Upper lobe of left lung (tissue), 6 donors: Measurements from ENCODE around the gene PCIF1. TPM values are rescaled to one million over a fixed set of nuclear protein-coding genes. Genes with fewer than 3 reads are reported as not detected.

Experiments
- ATAC-seq, 2 donors: fragments of 200-7000 bp; cut with Tn5 transposase; one replicate each; pipeline ENCODE4 v1.9.1; 2022; ENCODE audit warnings: mild to moderate bottlenecking in 2 of 2, moderate library complexity in 2 of 2; ENCODE audit not compliant: low FRiP score in 2 of 2
- DNase-seq, 2 donors: peaks; one replicate each; pipeline ENCODE4 v3.0.0-alpha.2; 2019 to 2020
- H3K27ac ChIP-seq, 4 donors: fragments of 200-600 bp; sonication (generic); one replicate each; pipeline ENCODE4 v1.5.1; 2016 to 2019
- H3K27me3 ChIP-seq, 4 donors: fragments of 200-600 bp; sonication (generic); one replicate each; pipeline ENCODE4 v1.5.1; 2017 to 2019
- H3K36me3 ChIP-seq, 4 donors: fragments of 200-600 bp; sonication (generic); one replicate each; pipeline ENCODE4 v1.5.1; 2016 to 2019
- H3K4me1 ChIP-seq, 4 donors: fragments of 200-600 bp; sonication (generic); one replicate each; pipeline ENCODE4 v1.5.1; 2018 to 2019
- H3K4me3 ChIP-seq, 4 donors: fragments of 200-600 bp; sonication (generic); one replicate each; pipeline ENCODE4 v1.5.1; 2017 to 2019; ENCODE audit warnings: mild to moderate bottlenecking in 2 of 4, moderate library complexity in 1 of 4
- H3K9me3 ChIP-seq, 4 donors: fragments of 200-600 bp; sonication (generic); one replicate each; pipeline ENCODE4 v1.5.1; 2018 to 2019
- EP300 ChIP-seq, 4 donors: sonication (generic); formaldehyde crosslinking; IDR thresholded peaks; one replicate each; pipeline ENCODE4 v1.5.1; 2017; ENCODE audit warnings: antibody characterized with exemption in 4 of 4, control low read depth in 2 of 4
- POLR2A ChIP-seq, 4 donors: fragments of 450-650 bp; IDR thresholded peaks; one replicate each; pipeline ENCODE4 v1.5.1; 2016 to 2017; ENCODE audit warnings: antibody characterized with exemption in 4 of 4, mild to moderate bottlenecking in 2 of 4
- POLR2AphosphoS5 ChIP-seq, 2 donors: sonication (generic); formaldehyde crosslinking; IDR thresholded peaks; one replicate each; pipeline ENCODE4 v1.5.1; 2017; ENCODE audit warnings: antibody characterized with exemption in 2 of 2
- WGBS, 2 donors: methylation state at CpG; one replicate each; pipeline ENCODE4 v1.1.5; 2017 to 2018; 5-methylcytosine and 5-hydroxymethylcytosine counted together
- total RNA-seq, 6 donors: library from RNA; depleted of rRNA in 4 of 6; stranded (reverse); fragments of >200 nt in 4 of 6; gene quantifications; one replicate each; pipeline versions ENCODE4 v1.1.0 to v1.2.1, GENCODE V29; 2016 to 2021
- TF ChIP-seq, protein P1 (sequence below), 6 experiments: fragments of 450-650 bp in 4 of 6; fragments of 200-600 bp in 2 of 6; sonication (generic) in 2 of 6; IDR thresholded peaks; one replicate each; pipeline ENCODE4 v1.5.1; 2016 to 2019; ENCODE audit warnings: antibody characterized with exemption in 6 of 6
- donor health status: DM: no; HTN: no; CAD: no; lungs with moderate emphysema.
- donor health status: DM: no; HTN: yes; CAD: no; lungs with severe emphysema.

PCIF1 gene
- total RNA-seq, 6 donors from 2014 or later, result 41.7 to 59.7 (median 47.1) TPM

GRCh38 chr20:45938727-45939438, 4.4 kb downstream of the PCIF1 start:
- H3K36me3 ChIP-seq, result peaks cover 43 to 72% (median 67%) of the 10 kb centered on the region in 4 donors
- DNase-seq (no peak), ATAC-seq (no peak)
- no peak overlapping the region for H3K27ac ChIP-seq
- H3K9me3 ChIP-seq, result no peaks in the 10 kb centered on the region
- H3K4me3 ChIP-seq, result no peak overlapping the region
- H3K27me3 ChIP-seq, result no peaks in the 10 kb centered on the region
- 88 to 97% methylated on average over 5 to 13 of the region's 13 CpGs for WGBS, 2 donors
- TF ChIP-seq EP300 (IDR thresholded peaks at IDR 0.05) (no peak), POLR2A (IDR thresholded peaks at IDR 0.05) (no peak), POLR2AphosphoS5 (IDR thresholded peaks at IDR 0.05) (no peak)
- TF ChIP-seq, protein P1, sequence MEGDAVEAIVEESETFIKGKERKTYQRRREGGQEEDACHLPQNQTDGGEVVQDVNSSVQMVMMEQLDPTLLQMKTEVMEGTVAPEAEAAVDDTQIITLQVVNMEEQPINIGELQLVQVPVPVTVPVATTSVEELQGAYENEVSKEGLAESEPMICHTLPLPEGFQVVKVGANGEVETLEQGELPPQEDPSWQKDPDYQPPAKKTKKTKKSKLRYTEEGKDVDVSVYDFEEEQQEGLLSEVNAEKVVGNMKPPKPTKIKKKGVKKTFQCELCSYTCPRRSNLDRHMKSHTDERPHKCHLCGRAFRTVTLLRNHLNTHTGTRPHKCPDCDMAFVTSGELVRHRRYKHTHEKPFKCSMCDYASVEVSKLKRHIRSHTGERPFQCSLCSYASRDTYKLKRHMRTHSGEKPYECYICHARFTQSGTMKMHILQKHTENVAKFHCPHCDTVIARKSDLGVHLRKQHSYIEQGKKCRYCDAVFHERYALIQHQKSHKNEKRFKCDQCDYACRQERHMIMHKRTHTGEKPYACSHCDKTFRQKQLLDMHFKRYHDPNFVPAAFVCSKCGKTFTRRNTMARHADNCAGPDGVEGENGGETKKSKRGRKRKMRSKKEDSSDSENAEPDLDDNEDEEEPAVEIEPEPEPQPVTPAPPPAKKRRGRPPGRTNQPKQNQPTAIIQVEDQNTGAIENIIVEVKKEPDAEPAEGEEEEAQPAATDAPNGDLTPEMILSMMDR (IDR thresholded peaks at IDR 0.05), result no peak
- H3K4me1 ChIP-seq, result peaks cover 9 to 20% (median 14%) of the 10 kb centered on the region in 4 donors

GRCh38 chr20:45940053-45940452, 5.6 kb downstream of the PCIF1 start:
- Histone ChIP-seq H3K36me3 (peaks cover 54 to 84% (median 79%) of the 10 kb centered on the region in 4 donors), H3K27me3 (no peaks in the 10 kb centered on the region), H3K4me1 (peaks cover 9 to 19% (median 14%) of the 10 kb centered on the region in 4 donors), H3K9me3 (no peaks in the 10 kb centered on the region), H3K27ac (no peak overlapping the region), H3K4me3 (no peak overlapping the region)
- ATAC-seq, result no peak
- no peak for DNase-seq
- TF ChIP-seq POLR2A (IDR thresholded peaks at IDR 0.05) (no peak), EP300 (IDR thresholded peaks at IDR 0.05) (no peak), POLR2AphosphoS5 (IDR thresholded peaks at IDR 0.05) (no peak)
- TF ChIP-seq, protein P1 (IDR thresholded peaks at IDR 0.05), result no peak
- 90 to 97% methylated on average over 3 of the region's 3 CpGs for WGBS, 2 donors

DNA sequence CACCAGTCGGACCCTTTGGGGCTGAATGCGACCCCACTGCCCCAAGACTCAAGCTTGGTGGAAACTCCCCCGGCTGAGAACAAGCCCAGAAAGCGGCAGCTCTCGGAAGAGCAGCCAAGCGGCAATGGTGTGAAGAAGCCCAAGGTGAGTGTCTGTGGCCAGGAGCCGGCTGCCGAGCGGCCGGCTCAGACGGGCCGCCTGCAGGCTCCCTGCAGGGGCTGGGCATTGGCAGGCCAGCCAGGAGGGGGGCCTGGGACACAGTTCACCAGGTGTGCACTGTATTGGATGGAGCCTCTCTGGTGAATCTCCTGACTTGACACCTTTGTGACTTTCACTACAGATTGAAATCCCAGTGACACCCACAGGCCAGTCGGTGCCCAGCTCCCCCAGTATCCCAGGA, 6.0 kb downstream of the PCIF1 start:
- no peak overlapping the region for H3K4me3 ChIP-seq
- WGBS, 2 donors, result 96 to 98% methylated on average over 5 to 13 of the region's 13 CpGs
- no peak for ATAC-seq
- peaks cover 9 to 19% (median 15%) of the 10 kb centered on the region in 4 donors for H3K4me1 ChIP-seq
- H3K27ac ChIP-seq, result no peak overlapping the region
- no peak for DNase-seq
- TF ChIP-seq POLR2A (IDR thresholded peaks at IDR 0.05) (no peak), POLR2AphosphoS5 (IDR thresholded peaks at IDR 0.05) (no peak), EP300 (IDR thresholded peaks at IDR 0.05) (no peak)
- TF ChIP-seq, protein P1 (IDR thresholded peaks at IDR 0.05), result no peak
- peaks cover 58 to 88% (median 83%) of the 10 kb centered on the region in 4 donors for H3K36me3 ChIP-seq
- no peaks in the 10 kb centered on the region for H3K27me3 ChIP-seq
- H3K9me3 ChIP-seq, result no peaks in the 10 kb centered on the region

DNA sequence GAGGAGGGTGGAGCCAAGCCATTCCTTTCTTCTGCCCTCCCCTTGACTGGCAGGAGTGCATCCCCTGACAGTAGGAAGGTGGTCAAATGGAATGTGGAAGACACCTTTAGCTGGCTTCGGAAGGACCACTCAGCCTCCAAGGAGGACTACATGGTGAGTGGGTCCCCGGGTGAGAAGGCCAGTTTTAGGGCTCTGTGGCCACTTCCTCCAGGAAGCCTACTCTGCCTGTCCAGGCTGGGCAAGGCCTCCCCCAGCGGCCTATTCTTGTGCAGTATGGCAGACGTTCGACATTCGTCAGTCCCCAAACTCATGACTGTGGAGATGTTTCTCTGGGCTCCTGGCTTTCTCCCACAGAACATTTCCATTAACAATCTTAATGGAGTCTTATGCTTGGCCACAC, 9.1 kb downstream of the PCIF1 start:
- ATAC-seq (no peak), DNase-seq (no peak)
- H3K36me3 ChIP-seq, result peaks cover 66 to 100% (median 96%) of the 10 kb centered on the region in 4 donors
- peak overlapping the region in 1 of 4 donors; percentile 3 for H3K27ac ChIP-seq
- no peaks in the 10 kb centered on the region for H3K9me3 ChIP-seq
- H3K4me1 ChIP-seq, result peaks cover 0 to 14% (median 7%) of the 10 kb centered on the region in 4 donors
- H3K27me3 ChIP-seq, result no peaks in the 10 kb centered on the region
- WGBS, 2 donors, result 91 to 97% methylated on average over 6 of the region's 6 CpGs
- no peak for TF ChIP-seq EP300 (IDR thresholded peaks at IDR 0.05)
- no peak overlapping the region for H3K4me3 ChIP-seq

DNA sequence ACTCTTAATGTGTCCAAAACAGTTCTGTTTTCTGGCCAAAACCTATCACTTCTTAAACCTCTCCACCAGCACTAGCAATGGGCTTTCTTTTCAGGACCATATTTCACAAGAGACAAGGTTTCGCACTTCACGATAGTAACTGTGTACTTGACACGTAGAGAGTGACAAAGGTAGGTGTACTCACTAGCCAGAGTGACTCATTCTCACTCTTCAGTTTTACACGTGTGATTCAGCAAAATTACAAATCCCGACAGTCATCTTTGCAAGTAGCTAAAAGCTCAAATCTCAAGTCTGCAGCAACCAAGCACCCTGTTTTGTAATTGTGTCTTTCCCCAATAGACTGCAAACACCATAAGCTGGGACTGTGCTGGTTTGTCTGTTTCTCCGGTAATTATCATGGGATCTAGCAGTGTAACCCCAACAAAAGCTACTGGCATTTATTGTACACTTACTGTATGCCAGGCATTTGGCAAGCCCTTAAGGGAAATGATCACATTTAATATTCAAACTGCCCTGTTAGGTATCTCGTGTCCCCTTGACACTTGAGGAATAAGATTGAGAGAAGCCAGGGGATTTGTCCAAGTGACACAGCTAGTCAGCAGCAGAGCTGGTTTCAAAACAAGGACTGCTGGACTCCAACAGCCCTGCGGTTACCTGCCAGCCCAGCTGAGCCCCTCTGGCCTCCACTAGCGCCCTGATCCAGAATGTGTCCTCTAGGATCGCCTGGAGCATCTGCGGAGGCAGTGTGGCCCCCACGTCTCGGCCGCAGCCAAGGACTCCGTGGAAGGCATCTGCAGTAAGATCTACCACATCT, 9.9 kb downstream of the PCIF1 start:
- Histone ChIP-seq H3K27ac (peak overlapping the region in 1 of 4 donors; percentile 50), H3K9me3 (no peaks in the 10 kb centered on the region), H3K27me3 (no peaks in the 10 kb centered on the region), H3K4me1 (peaks cover 0 to 14% (median 7%) of the 10 kb centered on the region in 4 donors), H3K4me3 (no peak overlapping the region), H3K36me3 (peaks cover 63 to 100% (median 96%) of the 10 kb centered on the region in 4 donors)
- 82 to 87% methylated on average over 14 to 15 of the region's 15 CpGs for WGBS, 2 donors
- DNase-seq (no peak), ATAC-seq (no peak)
- TF ChIP-seq, protein P1 (IDR thresholded peaks at IDR 0.05), result no peak
- TF ChIP-seq POLR2A (IDR thresholded peaks at IDR 0.05) (no peak), EP300 (IDR thresholded peaks at IDR 0.05) (no peak), POLR2AphosphoS5 (IDR thresholded peaks at IDR 0.05) (no peak)
